Neural crest cell (in vitro differentiated cells): Measurements from ENCODE around the gene TMTC1. TPM values are rescaled to one million over a fixed set of nuclear protein-coding genes. Genes with fewer than 3 reads are reported as not detected.

Experiments used
- DNase-seq: peaks from one replicate; pipeline ENCODE4 v3.0.0; 2021; ENCODE audit warnings: low read depth, mixed read lengths, low spot score
- H3K27ac Mint-ChIP-seq: one replicate; pipeline ENCODE4 v1.8.0; 2021; ENCODE audit warnings: mild to moderate bottlenecking, mixed read lengths; ENCODE audit not compliant: unreplicated experiment
- H3K27me3 Mint-ChIP-seq: 2 replicates; pipeline ENCODE4 v1.8.0; 2021; ENCODE audit warnings: low read depth, mild to moderate bottlenecking, mixed read lengths
- H3K36me3 Mint-ChIP-seq: 2 replicates; pipeline ENCODE4 v1.8.0; 2021; ENCODE audit warnings: low read depth, mild to moderate bottlenecking, mixed read lengths
- H3K4me1 Mint-ChIP-seq: 2 replicates; pipeline ENCODE4 v1.8.0; 2021; ENCODE audit warnings: mixed read lengths
- H3K4me3 Mint-ChIP-seq: one replicate; pipeline ENCODE4 v1.8.0; 2021; ENCODE audit warnings: mild to moderate bottlenecking, mixed read lengths
- H3K9me3 Mint-ChIP-seq: 2 replicates; pipeline ENCODE4 v1.8.0; 2021; ENCODE audit warnings: mixed read lengths
- CTCF ChIP-seq: fragments of 200-600 bp; sonication (generic); conservative IDR thresholded peaks from 2 replicates; pipeline ENCODE4 v1.5.0; 2021; ENCODE audit warnings: antibody characterized with exemption, mild to moderate bottlenecking
- total RNA-seq: library from RNA; stranded (reverse); gene quantifications from 2 replicates; pipeline ENCODE4 v1.2.1, GENCODE V29; 2021

TMTC1 gene
- total RNA-seq, 1 donor from 2014 or later = 13.1 TPM

- Mint-ChIP-seq H3K27me3 (no peaks in the 10 kb centered on the region), H3K36me3 (no peaks in the 10 kb centered on the region), H3K9me3 (no peaks in the 10 kb centered on the region), H3K27ac (no peak overlapping the region), H3K4me1 (peaks cover 27% of the 10 kb centered on the region), H3K4me3 (no peak overlapping the region)
- no peak for DNase-seq
- no peak for TF ChIP-seq CTCF
These were observed 66.1 kb downstream of the TMTC1 start for GRCh38 chr12:29717540-29718100.

- H3K4me1 Mint-ChIP-seq = peaks cover 31% of the 10 kb centered on the region
- no peak overlapping the region for H3K4me3 Mint-ChIP-seq
- H3K9me3 Mint-ChIP-seq = no peaks in the 10 kb centered on the region
- TF ChIP-seq CTCF = no peak
- DNase-seq = no peak
- H3K36me3 Mint-ChIP-seq = no peaks in the 10 kb centered on the region
- H3K27ac Mint-ChIP-seq = no peak overlapping the region
- no peaks in the 10 kb centered on the region for H3K27me3 Mint-ChIP-seq
These were observed 68.8 kb downstream of the TMTC1 start for GRCh38 chr12:29714966-29715365.

- TF ChIP-seq CTCF = no peak
- Mint-ChIP-seq H3K36me3 (no peaks in the 10 kb centered on the region), H3K4me3 (no peak overlapping the region), H3K4me1 (peaks cover 28% of the 10 kb centered on the region), H3K27me3 (no peaks in the 10 kb centered on the region), H3K27ac (no peak overlapping the region), H3K9me3 (no peaks in the 10 kb centered on the region)
- no peak for DNase-seq
These were observed 70.0 kb downstream of the TMTC1 start for GRCh38 chr12:29713729-29714128.

GRCh38 chr12:29711381-29711780, 72.4 kb downstream of the TMTC1 start:
- H3K4me3 Mint-ChIP-seq = no peak overlapping the region
- DNase-seq = no peak
- no peaks in the 10 kb centered on the region for H3K9me3 Mint-ChIP-seq
- H3K4me1 Mint-ChIP-seq = peaks cover 28% of the 10 kb centered on the region
- TF ChIP-seq CTCF = no peak
- no peak overlapping the region for H3K27ac Mint-ChIP-seq
- H3K36me3 Mint-ChIP-seq = no peaks in the 10 kb centered on the region
- no peaks in the 10 kb centered on the region for H3K27me3 Mint-ChIP-seq

- Mint-ChIP-seq H3K9me3 (no peaks in the 10 kb centered on the region), H3K4me1 (peaks cover 23% of the 10 kb centered on the region), H3K36me3 (no peaks in the 10 kb centered on the region), H3K27me3 (no peaks in the 10 kb centered on the region), H3K27ac (no peak overlapping the region), H3K4me3 (no peak overlapping the region)
- DNase-seq = peak; percentile 28
- no peak for TF ChIP-seq CTCF
These were observed 73.6 kb downstream of the TMTC1 start for GRCh38 chr12:29710104-29710503.
